H1 (cell line): Measurements from ENCODE around the gene FGF18. TPM values are rescaled to one million over a fixed set of nuclear protein-coding genes. Genes with fewer than 3 reads are reported as not detected.
A peak's percentile ranks its signal among the peaks of the same experiment; 100 is the strongest.

Experiments
- CTCF ChIA-PET: fragments of 300-600 bp; sonication (Branson Sonifier 250); formaldehyde crosslinking; loops from one replicate; lab custom pipeline; 2021; ENCODE audit not compliant: partially characterized antibody; lab: Charles Lee
- POLR2A ChIA-PET: fragments of 300-600 bp; sonication (Branson Sonifier 250); formaldehyde crosslinking; loops from one replicate; lab custom pipeline; 2021; ENCODE audit warnings: inconsistent platforms; ENCODE audit not compliant: partially characterized antibody; lab: Charles Lee
- DNase-seq, 2 experiments: peaks; one replicate each; pipeline versions ENCODE4 v3.0.0 to v3.0.0-alpha.2; 2010 to 2022; ENCODE audit warnings: low spot score in 2 of 2, low read depth in 1 of 2, mixed read lengths in 1 of 2
- FAIRE-seq: peaks from 2 replicates; lab custom pipeline; 2011; peaks lifted over from hg19 to GRCh38; lab: Jason Lieb, UNC
- H2AFZ ChIP-seq: 2 replicates; pipeline ENCODE4 v1.8.1; 2012; ENCODE audit warnings: low read length, inconsistent platforms
- H2AK5ac ChIP-seq: 2 replicates; pipeline ENCODE4 v1.6.1; 2013; ENCODE audit warnings: low read depth, low read length
- H2BK120ac ChIP-seq: replicated peaks from 2 replicates; pipeline ENCODE3; 2013; ENCODE audit warnings: low read depth, low read length, inconsistent platforms
- H2BK12ac ChIP-seq: 2 replicates; pipeline ENCODE4 v1.6.1; 2013; ENCODE audit warnings: low read depth, low read length
- H2BK15ac ChIP-seq: 2 replicates; pipeline ENCODE4 v1.6.1; 2013; ENCODE audit warnings: low read length
- H2BK20ac ChIP-seq: 2 replicates; pipeline ENCODE4 v1.6.1; 2013; ENCODE audit warnings: low read length
- H2BK5ac ChIP-seq: 2 replicates; pipeline ENCODE4 v1.6.1; 2013; ENCODE audit warnings: low read depth, low read length
- H3K14ac ChIP-seq: 2 replicates; pipeline ENCODE4 v1.6.1; 2013; ENCODE audit warnings: inconsistent platforms; ENCODE audit not compliant: insufficient read length
- H3K18ac ChIP-seq: 2 replicates; pipeline ENCODE4 v1.6.1; 2013; ENCODE audit warnings: low read length; ENCODE audit errors: extremely low read depth
- H3K23ac ChIP-seq: 2 replicates; pipeline ENCODE4 v1.6.1; 2013; ENCODE audit warnings: inconsistent platforms; ENCODE audit not compliant: insufficient read length
- H3K23me2 ChIP-seq: 2 replicates; pipeline ENCODE4 v1.6.1; 2013; ENCODE audit warnings: low read depth, low read length
- H3K27ac ChIP-seq: 2 replicates; pipeline ENCODE4 v1.6.1; 2011; ENCODE audit warnings: low read depth, low read length, inconsistent platforms
- H3K27me3 ChIP-seq, 4 experiments: replicated peaks in 1 of 4; 1 replicate in 1 of 4; 2 replicates in 3 of 4; pipeline versions ENCODE4 v1.6.1 to v1.8.1; 2011 to 2013; ENCODE audit warnings: low read length in 3 of 4, mild to moderate bottlenecking in 3 of 4, inconsistent platforms in 2 of 4, mixed read lengths in 2 of 4, moderate library complexity in 1 of 4; ENCODE audit not compliant: control insufficient read depth in 3 of 4, insufficient read depth in 3 of 4; ENCODE audit errors: extremely low read depth in 1 of 4
- H3K36me3 ChIP-seq, 4 experiments: 2 replicates each; pipeline versions ENCODE4 v1.6.1 to v1.8.1; 2011 to 2013; ENCODE audit warnings: mild to moderate bottlenecking in 4 of 4, low read length in 3 of 4, moderate library complexity in 2 of 4, control low read depth in 1 of 4, inconsistent platforms in 1 of 4; ENCODE audit not compliant: insufficient read depth in 4 of 4, control insufficient read depth in 2 of 4
- H3K4ac ChIP-seq: replicated peaks from 2 replicates; pipeline ENCODE3; 2013; ENCODE audit warnings: low read length, low read depth, mixed read lengths, inconsistent platforms; ENCODE audit not compliant: insufficient read length
- H3K4me1 ChIP-seq, 4 experiments: replicated peaks in 1 of 4; 1 replicate in 1 of 4; 2 replicates in 3 of 4; pipeline versions ENCODE4 v1.6.1 to v1.8.1; 2011 to 2013; ENCODE audit warnings: low read length in 3 of 4, inconsistent platforms in 2 of 4, mixed read lengths in 1 of 4; ENCODE audit not compliant: insufficient read depth in 4 of 4, control insufficient read depth in 3 of 4
- H3K4me2 ChIP-seq, 2 experiments: 2 replicates each; pipeline versions ENCODE4 v1.6.1 to v1.8.1; 2011 to 2013; ENCODE audit warnings: low read depth in 2 of 2, low read length in 2 of 2, control low read depth in 1 of 2, inconsistent platforms in 1 of 2, mild to moderate bottlenecking in 1 of 2; ENCODE audit not compliant: insufficient read depth in 1 of 2
- H3K4me3 ChIP-seq, 4 experiments: fragments of 200-600, 300-600 bp in 1 of 4; sonication (generic), shearing (Covaris generic), sonication (Bioruptor Twin) in 1 of 4; 2 replicates each; pipeline versions ENCODE4 v1.5.1 to v1.8.1; 2011 to 2016; ENCODE audit warnings: low read length in 4 of 4, low read depth in 3 of 4, control low read depth in 2 of 4, inconsistent platforms in 2 of 4, mild to moderate bottlenecking in 2 of 4, mixed read lengths in 1 of 4, moderate library complexity in 1 of 4; ENCODE audit not compliant: insufficient read depth in 2 of 4; ENCODE audit errors: extremely low read depth in 1 of 4
- H3K56ac ChIP-seq: replicated peaks from 2 replicates; pipeline ENCODE3; 2013; ENCODE audit warnings: low read depth, mild to moderate bottlenecking, mixed read lengths, low read length, inconsistent platforms; ENCODE audit not compliant: insufficient read length
- H3K79me1 ChIP-seq: 2 replicates; pipeline ENCODE4 v1.6.1; 2013; ENCODE audit warnings: low read depth, low read length, control low read depth
- H3K79me2 ChIP-seq, 2 experiments: 2 replicates each; pipeline versions ENCODE4 v1.6.1 to v1.8.1; 2012 to 2013; ENCODE audit warnings: low read length in 2 of 2, mild to moderate bottlenecking in 2 of 2, inconsistent platforms in 1 of 2; ENCODE audit not compliant: insufficient read depth in 2 of 2, control insufficient read depth in 1 of 2
- H3K9ac ChIP-seq, 4 experiments: replicated peaks in 1 of 4; 1 replicate in 1 of 4; 2 replicates in 3 of 4; pipeline versions ENCODE4 v1.6.1 to v1.8.1; 2011 to 2013; ENCODE audit warnings: low read depth in 3 of 4, low read length in 3 of 4, control low read depth in 2 of 4, mild to moderate bottlenecking in 2 of 4, moderate library complexity in 2 of 4, inconsistent platforms in 1 of 4; ENCODE audit errors: extremely low read depth in 1 of 4
- H3K9me3 ChIP-seq, 2 experiments: 2 replicates each; pipeline versions ENCODE4 v1.6.1 to v1.8.1; 2012 to 2013; ENCODE audit warnings: mild to moderate bottlenecking in 2 of 2, moderate library complexity in 2 of 2, control low read depth in 1 of 2, inconsistent platforms in 1 of 2, low read depth in 1 of 2, low read length in 1 of 2, mixed read lengths in 1 of 2; ENCODE audit not compliant: insufficient read depth in 2 of 2
- H4K20me1 ChIP-seq, 2 experiments: replicated peaks in 1 of 2; 2 replicates each; pipeline versions ENCODE3 to v1.8.1; 2011 to 2013; ENCODE audit warnings: inconsistent platforms in 2 of 2, low read length in 2 of 2, mild to moderate bottlenecking in 1 of 2; ENCODE audit not compliant: insufficient read depth in 2 of 2, control insufficient read depth in 1 of 2
- H4K5ac ChIP-seq: 2 replicates; pipeline ENCODE4 v1.6.1; 2013; ENCODE audit warnings: low read length, low read depth, mixed read lengths, inconsistent platforms; ENCODE audit not compliant: insufficient read length
- H4K8ac ChIP-seq: 2 replicates; pipeline ENCODE4 v1.8.0; 2013; ENCODE audit warnings: mild to moderate bottlenecking, moderate library complexity, low read length, inconsistent platforms; ENCODE audit not compliant: insufficient read depth; ENCODE audit errors: extremely low read depth
- H4K91ac ChIP-seq: replicated peaks from 2 replicates; pipeline ENCODE3; 2013; ENCODE audit warnings: low read length, mixed read lengths, inconsistent platforms; ENCODE audit not compliant: insufficient read length
- POLR2AphosphoS5 ChIP-seq: IDR thresholded peaks from 2 replicates; pipeline ENCODE4 v1.6.1; 2011; ENCODE audit warnings: low read depth, low read length
- WGBS, 2 experiments: shearing (Covaris generic) in 1 of 2; methylation state at CpG; one replicate each; pipeline versions ENCODE4 v1.1.6 to v1.1.7; 2013 to 2015; ENCODE audit warnings: low lambda C conversion rate in 2 of 2, mixed read lengths in 2 of 2, inconsistent platforms in 1 of 2, low coverage in 1 of 2, missing lambda C conversion rate in 1 of 2; ENCODE audit not compliant: insufficient replicate concordance in 2 of 2, insufficient coverage in 1 of 2, insufficient read length in 1 of 2; ENCODE audit errors: extremely low coverage in 1 of 2, missing lambda C conversion rate in 1 of 2; 5-methylcytosine and 5-hydroxymethylcytosine counted together
- polyA plus RNA-seq, 7 experiments: library from polyadenylated mRNA; depleted of rRNA in 3 of 7; stranded (reverse) in 5 of 7; unstranded in 2 of 7; fragments of >200 nt in 5 of 7; fragments of 200-250 nt in 2 of 7; gene quantifications; 1 replicate in 5 of 7; 2 replicates in 1 of 7; 4 replicates in 1 of 7; pipeline versions ENCODE4 v1.2.1 to v1.2.3, GENCODE V29; 2011 to 2013; ENCODE audit warnings: missing spikeins in 2 of 7, mixed read lengths in 2 of 7
- total RNA-seq: library from RNA; stranded (reverse); fragmentation: NEBNext Ultra II Directional; extraction: Animal tissue kit (Norgen Biotek cat#: 25700); gene quantifications from 2 replicates; pipeline ENCODE4 v1.2.1, GENCODE V29; 2021

FGF18 gene
- total and polyA plus RNA-seq, 2 of the 8 experiments (the other 6 are each of a cell fraction or from before 2014, with no cell fraction given): 0.54 to 1.3 TPM

GRCh38 chr5:171390883-171391677 is 28.4 kb upstream of the FGF18 start:
- no peak overlapping the region for H4K5ac ChIP-seq
- no peaks in the 10 kb centered on the region for H3K79me1 ChIP-seq
- no peak overlapping the region for H2BK12ac ChIP-seq
- H3K23ac ChIP-seq: no peak overlapping the region
- H3K4ac ChIP-seq: no peak overlapping the region
- 74% methylated on average over 8 of the region's 8 CpGs; no CpG with 5 or more reads in 1 of the 2 experiments for WGBS, 2 experiments
- H2AK5ac ChIP-seq: no peak overlapping the region
- peak overlapping the region; percentile 15 to 97 (median 91); a peak in 6 of 8 replicates for H3K4me3 ChIP-seq
- peaks cover 46 to 63% of the 10 kb centered on the region in 2 experiments for H4K20me1 ChIP-seq
- no peak overlapping the region for H4K91ac ChIP-seq
- H3K4me1 ChIP-seq: peaks cover 3 to 13% (median 9%) of the 10 kb centered on the region in 4 experiments; a peak in 6 of 7 replicates
- peak overlapping the region; percentile 75 to 76 for H3K4me2 ChIP-seq
- H4K8ac ChIP-seq: no peak overlapping the region
- DNase-seq (no peak), FAIRE-seq (no peak)
- H2BK5ac ChIP-seq: no peak overlapping the region
- no peak overlapping the region for H2AFZ ChIP-seq
- H3K27me3 ChIP-seq: no peaks in the 10 kb centered on the region
- no peak overlapping the region for H3K14ac ChIP-seq
- H2BK120ac ChIP-seq: no peak overlapping the region
- H3K36me3 ChIP-seq: peaks cover 27 to 77% (median 64%) of the 10 kb centered on the region in 4 experiments
- H3K79me2 ChIP-seq: peaks cover 79 to 92% of the 10 kb centered on the region in 2 experiments
- no peak overlapping the region for H3K18ac ChIP-seq
- no peaks in the 10 kb centered on the region for H3K9me3 ChIP-seq
- no peak overlapping the region for H3K56ac ChIP-seq
- ChIA-PET POLR2A (interaction anchor here (0.6 to 20.7 kb wide), 6 partner anchors 7 to 110 kb away, joined by 3 to 626 read pairs (median 68); partner anchors contain the start of gene FGF18), CTCF (no interaction called here)
- peak overlapping the region in 1 of 4 experiments; percentile 10; a peak in 2 of 7 replicates for H3K9ac ChIP-seq
- peaks cover 2% of the 10 kb centered on the region; the same call in 1 of the 2 replicates for H3K23me2 ChIP-seq
- no peak overlapping the region for H2BK20ac ChIP-seq
- H2BK15ac ChIP-seq: no peak overlapping the region
- H3K27ac ChIP-seq: no peak overlapping the region
- TF ChIP-seq POLR2AphosphoS5: peak; percentile 32
